HG03139 (cell line): Measurements from ENCODE around the gene TERB1.
A peak's percentile ranks its signal among the peaks of the same experiment; 100 is the strongest.

Experiments
- ATAC-seq: cut with Tn5 transposase; IDR thresholded peaks from one replicate; pipeline ENCODE4 v1.9.1; 2021; ENCODE audit not compliant: unreplicated experiment

The TERB1 gene

GRCh38 chr16:66751053-66751302 is 50.4 kb downstream of the TERB1 start:
- peak; percentile 16 for ATAC-seq

GRCh38 chr16:66750279-66751052 is 50.9 kb downstream of the TERB1 start:
- ATAC-seq, result no peak

- ATAC-seq, result no peak
These were observed 54.7 kb downstream of the TERB1 start for GRCh38 chr16:66746682-66747081.

- ATAC-seq, result no peak
These were observed 55.3 kb downstream of the TERB1 start for GRCh38 chr16:66746048-66746447.

- no peak for ATAC-seq
These were observed 59.2 kb downstream of the TERB1 start for GRCh38 chr16:66741950-66742808.

- ATAC-seq, result no peak
These were observed 60.0 kb downstream of the TERB1 start for GRCh38 chr16:66741169-66741900.

- ATAC-seq, result no peak
These were observed 60.9 kb downstream of the TERB1 start for GRCh38 chr16:66740533-66740932.

- no peak for ATAC-seq
These were observed 61.4 kb downstream of the TERB1 start for GRCh38 chr16:66740010-66740409.

- ATAC-seq, result no peak
These were observed 65.5 kb downstream of the TERB1 start for GRCh38 chr16:66735891-66736290.

- no peak for ATAC-seq
These were observed 70.3 kb downstream of the TERB1 start for GRCh38 chr16:66731101-66731500.

- ATAC-seq, result no peak
These were observed 72.6 kb downstream of the TERB1 start for GRCh38 chr16:66728804-66729203.

GRCh38 chr16:66728117-66728787 is 73.1 kb downstream of the TERB1 start:
- ATAC-seq, result no peak

- ATAC-seq, result no peak
These were observed 80.6 kb downstream of the TERB1 start for GRCh38 chr16:66720766-66721165.

- ATAC-seq, result no peak
These were observed 82.1 kb downstream of the TERB1 start for GRCh38 chr16:66719246-66719645.

- no peak for ATAC-seq
These were observed 83.6 kb downstream of the TERB1 start for GRCh38 chr16:66717776-66718175.

GRCh38 chr16:66717112-66717675 is 84.2 kb downstream of the TERB1 start:
- ATAC-seq, result no peak

- no peak for ATAC-seq
These were observed 86.6 kb downstream of the TERB1 start for GRCh38 chr16:66714654-66715307.

GRCh38 chr16:66714062-66714461 is 87.3 kb downstream of the TERB1 start:
- ATAC-seq, result no peak

- no peak for ATAC-seq
These were observed 88.3 kb downstream of the TERB1 start for GRCh38 chr16:66713076-66713475.

- no peak for ATAC-seq
These were observed 88.9 kb downstream of the TERB1 start for GRCh38 chr16:66712512-66712911.
